Measurements from ENCODE around the gene AK8. TPM values are rescaled to one million over a fixed set of nuclear protein-coding genes. Genes with fewer than 3 reads are reported as not detected.

Gene AK8
- total RNA-seq, 1 experiment from 2014 or later: 2.5 TPM

- BruUV-seq (replicated peaks): no TSS peak
- no peaks in the 10 kb centered on the region for H3K79me2 ChIP-seq (ENCODE audit: insufficient read depth, low read length)
- H3K9me2 ChIP-seq (ENCODE audit: insufficient read depth): no peaks in the 10 kb centered on the region
- POLR2A ChIA-PET: no interaction called here
- RAD21 ChIA-PET (ENCODE audit: low non-redundant PET in 1 of 2, low total read pairs in 2 of 2, uncharacterized antibody in 2 of 2, unreplicated experiment in 2 of 2): no interaction called here
- no peak for TF ChIP-seq RAD21 (IDR thresholded peaks at IDR 0.05; ENCODE audit: low read depth)
- H4K20me1 ChIP-seq (ENCODE audit: insufficient read depth): no peaks in the 10 kb centered on the region
- ATAC-seq: no peak
- CTCF ChIA-PET: no interaction called here
- intact Hi-C loops (cut with micrococcal nuclease): no loop called here
- no peak overlapping the region for H3K4me2 ChIP-seq (ENCODE audit: low read length)
- no peaks in the 10 kb centered on the region for H3K27me3 ChIP-seq (ENCODE audit: insufficient read depth, low read length)
- no peaks in the 10 kb centered on the region for H3K9me3 ChIP-seq (ENCODE audit: control insufficient read depth in 1 of 2, insufficient read depth in 1 of 2, low read depth in 1 of 2, low read length in 2 of 2)
- H3K27ac ChIP-seq (ENCODE audit: low read depth, low read length): no peak overlapping the region
- no peak for DNase-seq (ENCODE audit: low read depth, low spot score)
- H2AFZ ChIP-seq (ENCODE audit: low read depth, low read length, poor library complexity, severe bottlenecking): no peak overlapping the region
- H3K9ac ChIP-seq (ENCODE audit: low read length): no peak overlapping the region
- H3K36me3 ChIP-seq (ENCODE audit: control insufficient read depth in 1 of 2, insufficient read depth in 2 of 2, low read length in 2 of 2): no peaks in the 10 kb centered on the region
- no peak overlapping the region for H3K4me3 ChIP-seq (replicated peaks in 1 of 2; ENCODE audit: low read depth in 1 of 2, low read length in 2 of 2)
- H3K4me1 ChIP-seq (ENCODE audit: control insufficient read depth in 1 of 2, insufficient read depth in 2 of 2, low read length in 2 of 2): no peaks in the 10 kb centered on the region
These were observed 31.8 kb downstream of the AK8 start for GRCh38 chr9:132846109-132846917.

GRCh38 chr9:132842124-132843044 lies 35.7 kb downstream of the AK8 start:
- Histone ChIP-seq H3K36me3 (ENCODE audit: control insufficient read depth in 1 of 2, insufficient read depth in 2 of 2, low read length in 2 of 2) (no peaks in the 10 kb centered on the region), H2AFZ (ENCODE audit: low read depth, low read length, poor library complexity, severe bottlenecking) (no peak overlapping the region), H3K79me2 (ENCODE audit: insufficient read depth, low read length) (no peaks in the 10 kb centered on the region), H3K4me3 (replicated peaks in 1 of 2; ENCODE audit: low read depth in 1 of 2, low read length in 2 of 2) (no peak overlapping the region), H3K9me3 (ENCODE audit: control insufficient read depth in 1 of 2, insufficient read depth in 1 of 2, low read depth in 1 of 2, low read length in 2 of 2) (no peaks in the 10 kb centered on the region), H3K9me2 (ENCODE audit: insufficient read depth) (no peaks in the 10 kb centered on the region), H3K27ac (ENCODE audit: low read depth, low read length) (no peak overlapping the region), H4K20me1 (ENCODE audit: insufficient read depth) (no peaks in the 10 kb centered on the region), H3K27me3 (ENCODE audit: insufficient read depth, low read length) (no peaks in the 10 kb centered on the region), H3K9ac (ENCODE audit: low read length) (no peak overlapping the region), H3K4me1 (ENCODE audit: control insufficient read depth in 1 of 2, insufficient read depth in 2 of 2, low read length in 2 of 2) (peaks cover 12 to 13% of the 10 kb centered on the region in 2 experiments), H3K4me2 (ENCODE audit: low read length) (no peak overlapping the region)
- ATAC-seq (no peak), DNase-seq (ENCODE audit: low read depth, low spot score) (no peak)
- CTCF ChIA-PET: no interaction called here
- intact Hi-C loops (cut with micrococcal nuclease): no loop called here
- POLR2A ChIA-PET: no interaction called here
- no TSS peak for BruUV-seq (replicated peaks)
- RAD21 ChIA-PET (ENCODE audit: low non-redundant PET in 1 of 2, low total read pairs in 2 of 2, uncharacterized antibody in 2 of 2, unreplicated experiment in 2 of 2): no interaction called here
- TF ChIP-seq SRF (IDR thresholded peaks at IDR 0.05; ENCODE audit: low read depth) (no peak), ATF3 (IDR thresholded peaks at IDR 0.05) (no peak), POLR2AphosphoS5 (IDR thresholded peaks at IDR 0.05; ENCODE audit: low read depth, low read length) (no peak), SP1 (IDR thresholded peaks at IDR 0.05; ENCODE audit: low read depth) (no peak), ZNF274 (IDR thresholded peaks at IDR 0.05; ENCODE audit: low read depth, low read length) (no peak), TCF7L2 (IDR thresholded peaks at IDR 0.05; ENCODE audit: borderline replicate concordance, extremely low read depth, insufficient read depth, insufficient read length) (no peak), REST (IDR thresholded peaks at IDR 0.05; ENCODE audit: low read depth) (no peak), CBX3 (IDR thresholded peaks at IDR 0.05; ENCODE audit: low read depth) (no peak), ELF1 (IDR thresholded peaks at IDR 0.05; ENCODE audit: borderline replicate concordance, low read depth) (no peak), MAX (IDR thresholded peaks at IDR 0.05) (no peak)
